PC-3 (cell line): Measurements from ENCODE around the gene TCFL5. TPM values are rescaled to one million over a fixed set of nuclear protein-coding genes. Genes with fewer than 3 reads are reported as not detected.

Source experiments
- ATAC-seq: fragments of 200-7000 bp; cut with Tn5 transposase; 2 replicates; pipeline ENCODE4 v1.9.1; 2020; ENCODE audit warnings: mild to moderate bottlenecking, moderate library complexity
- BruUV-seq: library from RNA; stranded (reverse); fragments of 400-500 nt; replicated peaks from 2 replicates; lab custom pipeline; 2021; lab: Mats Ljungman, UMichigan
- CTCF ChIA-PET: fragments of 300-600 bp; sonication (Branson Sonifier 250); formaldehyde crosslinking; loops from one replicate; lab custom pipeline; 2022; ENCODE audit warnings: antibody characterized with exemption; lab: Charles Lee
- POLR2A ChIA-PET: fragments of 300-600 bp; sonication (Branson Sonifier 250); formaldehyde crosslinking; loops from one replicate; lab custom pipeline; 2022; ENCODE audit warnings: antibody characterized with exemption; ENCODE audit not compliant: unreplicated experiment; lab: Charles Lee
- DNase-seq: peaks from one replicate; pipeline ENCODE4 v3.0.0-alpha.2; 2015
- H2AFZ ChIP-seq: fragments of 300-600 bp; sonication (generic); 2 replicates; pipeline ENCODE4 v1.6.0; 2016; ENCODE audit warnings: antibody characterized with exemption, low read length
- H3F3A ChIP-seq: fragments of 300-600 bp; sonication (generic); one replicate; pipeline ENCODE4 v1.6.0; 2017; ENCODE audit warnings: antibody characterized with exemption, low read length, control low read depth, mild to moderate bottlenecking; ENCODE audit not compliant: unreplicated experiment
- H3K27ac ChIP-seq: fragments of 300-600 bp; sonication (generic); 2 replicates; pipeline ENCODE4 v1.5.1; 2016; ENCODE audit warnings: mild to moderate bottlenecking, low read length
- H3K27me3 ChIP-seq: fragments of 300-600 bp; sonication (generic); 2 replicates; pipeline ENCODE4 v1.6.1; 2016; ENCODE audit warnings: low read length, mixed read lengths
- H3K36me3 ChIP-seq: fragments of 300-600 bp; sonication (generic); 2 replicates; pipeline ENCODE4 v1.6.1; 2016; ENCODE audit warnings: low read depth, mixed run types, low read length, mixed read lengths
- H3K4me1 ChIP-seq: fragments of 300-600 bp; sonication (generic); 2 replicates; pipeline ENCODE4 v1.5.1; 2016; ENCODE audit warnings: low read length; ENCODE audit not compliant: insufficient read depth
- H3K4me2 ChIP-seq: fragments of 300-600 bp; sonication (generic); 2 replicates; pipeline ENCODE4 v1.6.0; 2016; ENCODE audit warnings: low read length
- H3K4me3 ChIP-seq: fragments of 300-600 bp; sonication (generic); 2 replicates; pipeline ENCODE4 v1.5.1; 2016; ENCODE audit warnings: mild to moderate bottlenecking, low read length, mixed read lengths
- H3K79me2 ChIP-seq: fragments of 300-600 bp; sonication (generic); 2 replicates; pipeline ENCODE4 v1.6.1; 2017; ENCODE audit warnings: low read length, mixed read lengths
- H3K9ac ChIP-seq: fragments of 300-600 bp; sonication (generic); 2 replicates; pipeline ENCODE4 v1.6.0; 2016; ENCODE audit warnings: mild to moderate bottlenecking, low read length
- H3K9me2 ChIP-seq: fragments of 300-600 bp; sonication (generic); replicated peaks from 2 replicates; pipeline ENCODE4 v1.6.1; 2016; ENCODE audit warnings: mixed run types, low read length, mixed read lengths
- H3K9me3 ChIP-seq: fragments of 300-600 bp; sonication (generic); 2 replicates; pipeline ENCODE4 v1.6.1; 2016; ENCODE audit warnings: low read length, mixed read lengths
- H4K20me1 ChIP-seq: fragments of 300-600 bp; sonication (generic); 2 replicates; pipeline ENCODE4 v1.6.1; 2016; ENCODE audit warnings: low read length, mixed read lengths
- CTCF ChIP-seq: fragments of 300-600 bp; sonication (generic); conservative IDR thresholded peaks from 2 replicates; pipeline ENCODE4 v1.5.1; 2017; ENCODE audit warnings: antibody characterized with exemption, low read depth, mild to moderate bottlenecking, low read length
- EZH2 ChIP-seq: fragments of 300-600 bp; sonication (generic); IDR thresholded peaks from one replicate; pipeline ENCODE4 v1.6.1; 2017; ENCODE audit warnings: antibody characterized with exemption, mild to moderate bottlenecking, low read length; ENCODE audit not compliant: unreplicated experiment
- EZH2phosphoT487 ChIP-seq: fragments of 300-600 bp; sonication (generic); IDR thresholded peaks from 2 replicates; pipeline ENCODE4 v1.6.1; 2018; ENCODE audit warnings: mild to moderate bottlenecking, antibody characterized with exemption, low read length, borderline replicate concordance
- intact Hi-C: fragments of 100-400 bp; cut with micrococcal nuclease; formaldehyde crosslinking; loops from 2 replicates; pipeline ENCODE4 v1.9.0; 2023
- total RNA-seq: library from RNA; depleted of rRNA; stranded (reverse); fragments of >200 nt; gene quantifications from 2 replicates; pipeline ENCODE4 v1.2.3, GENCODE V29; 2014

TCFL5 gene
- total RNA-seq, 1 experiment from 2014 or later: 15.8 TPM

DNA sequence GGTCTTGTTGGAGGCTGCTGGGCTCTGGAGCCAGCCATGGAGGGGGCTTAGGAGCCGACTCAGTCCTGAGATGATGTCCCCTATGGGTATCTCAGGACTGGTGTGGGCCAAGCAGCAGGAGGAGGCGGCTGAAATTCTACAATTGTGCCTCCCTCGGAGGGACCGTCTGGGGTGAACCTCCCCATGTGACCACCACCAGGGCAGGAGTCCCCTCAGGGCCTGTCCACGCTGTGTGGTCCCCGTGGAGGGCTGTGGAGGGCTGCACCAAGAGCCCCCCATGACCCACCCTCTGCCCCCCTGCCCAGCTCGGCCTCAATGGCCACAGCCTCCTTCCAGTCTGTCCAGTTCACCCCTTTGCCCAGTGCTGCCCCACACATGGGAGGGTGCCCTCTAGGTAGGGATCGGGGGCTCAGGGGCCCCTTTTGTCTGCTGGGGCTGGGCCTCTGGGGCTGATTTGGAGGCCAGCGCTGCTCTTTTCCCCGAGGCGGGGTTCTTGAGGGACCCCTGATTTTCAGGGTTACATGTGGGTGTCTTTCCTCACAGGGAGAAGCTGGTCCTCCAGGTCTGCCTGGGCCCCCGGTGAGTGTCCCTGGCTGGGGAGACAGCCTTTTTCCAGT, 43.5 kb downstream of the TCFL5 start:
- Histone ChIP-seq H3K9me2 (no peaks in the 10 kb centered on the region), H3F3A (no peaks in the 10 kb centered on the region), H3K4me3 (no peak overlapping the region), H4K20me1 (no peaks in the 10 kb centered on the region), H3K9ac (no peak overlapping the region), H3K27ac (no peak overlapping the region), H3K27me3 (peaks cover 19% of the 10 kb centered on the region), H3K9me3 (no peaks in the 10 kb centered on the region), H3K36me3 (no peaks in the 10 kb centered on the region), H3K4me1 (peaks cover 33% of the 10 kb centered on the region), H3K79me2 (no peaks in the 10 kb centered on the region), H3K4me2 (0 out of 2 replicates have a peak overlapping the region, but pooled peaks have one; percentile 3), H2AFZ (no peak overlapping the region)
- no peak for DNase-seq
- CTCF ChIA-PET: no interaction called here
- TF ChIP-seq EZH2 (no peak), CTCF (no peak), EZH2phosphoT487 (no peak)
- BruUV-seq: no TSS peak
- intact Hi-C loops: no loop called here
- ATAC-seq: no peak
- POLR2A ChIA-PET: no interaction called here

- H3K4me3 ChIP-seq: peak within 1 kb of the TSS; percentile 64
- DNase-seq: no peak
- H3K79me2 ChIP-seq: no peaks in the 10 kb centered on the region
- H3K27me3 ChIP-seq: peaks cover 19% of the 10 kb centered on the region
- ChIA-PET POLR2A (no interaction called here), CTCF (interaction anchor here (0.8 kb wide), 1 partner anchor 30 kb away, joined by 4 read pairs; no protein-coding TSS in a partner anchor)
- intact Hi-C loops: no loop called here
- no peaks in the 10 kb centered on the region for H3K9me3 ChIP-seq
- no TSS peak for BruUV-seq
- ATAC-seq: no peak
- H3F3A ChIP-seq: no peaks in the 10 kb centered on the region
- no peaks in the 10 kb centered on the region; the same call in 1 of the 2 replicates for H3K36me3 ChIP-seq
- no peaks in the 10 kb centered on the region for H4K20me1 ChIP-seq
- H3K4me1 ChIP-seq: peaks cover 33% of the 10 kb centered on the region
- H3K9ac ChIP-seq: no peak within 1 kb of the TSS
- H3K4me2 ChIP-seq: peak within 1 kb of the TSS; percentile 83
- no peaks in the 10 kb centered on the region for H3K9me2 ChIP-seq
- no peak within 1 kb of the TSS for H3K27ac ChIP-seq
- peak within 1 kb of the TSS; percentile 48; the same call in 1 of the 2 replicates for H2AFZ ChIP-seq
- no peak for TF ChIP-seq EZH2phosphoT487
- no peak for TF ChIP-seq CTCF
- no peak for TF ChIP-seq EZH2
These were observed 44.4 kb downstream of the TCFL5 start, which contains the start of gene COL9A3 for GRCh38 chr20:62816884-62817873. TSS of gene COL9A3 (plus strand) at chr20:62817050. CDS start at chr20:62817065, 15 bp downstream.
